ENCODE results near the gene POLR2L. TPM values are rescaled to one million over a fixed set of nuclear protein-coding genes. Genes with fewer than 3 reads are reported as not detected.

POLR2L gene
- total and polyA plus RNA-seq, 2 of the 13 experiments (the other 11 are each of a cell fraction or from before 2014, with no cell fraction given) = 104 to 114 TPM

DNA sequence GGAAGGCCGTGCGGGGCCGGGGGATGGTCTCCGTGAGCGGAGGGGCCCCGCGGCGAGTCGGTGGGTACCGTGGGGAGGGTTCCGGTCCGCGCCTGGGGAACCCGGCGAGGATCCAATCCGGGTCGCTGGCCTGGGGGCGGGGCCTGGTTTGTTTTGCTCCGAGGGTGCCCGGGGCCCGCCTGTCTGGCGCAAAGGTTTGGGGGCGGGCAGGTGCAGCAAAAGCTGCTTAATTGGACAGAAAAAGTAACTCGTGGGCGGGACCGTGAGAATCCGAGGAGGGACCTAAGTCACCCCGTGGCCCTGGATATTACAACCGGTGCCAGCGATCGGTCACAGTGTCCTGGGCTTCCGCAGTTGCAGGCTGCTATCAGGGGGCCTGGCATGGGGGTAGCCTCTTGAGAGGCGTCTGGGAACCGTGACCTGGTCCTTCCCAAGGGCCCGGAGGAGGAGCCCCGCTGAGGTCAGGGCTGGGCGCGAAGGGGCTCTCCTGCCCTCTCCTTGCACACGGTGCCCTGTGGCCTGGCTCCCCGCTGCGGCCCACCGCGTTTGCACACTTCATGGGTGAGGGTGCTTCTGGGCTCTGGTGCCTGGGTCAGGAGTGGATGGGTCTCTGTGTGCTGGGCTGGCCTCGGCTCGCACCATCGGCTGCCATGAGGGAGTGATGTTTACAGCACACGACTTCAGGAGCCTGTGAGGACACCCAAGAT is 22.2 kb downstream of the POLR2L start (continued):
- TF ChIP-seq ZSCAN12 (CRISPR knock-in tag; IDR thresholded peaks at IDR 0.05) (no peak), ZNF230 (CRISPR knock-in tag; IDR thresholded peaks at IDR 0.05) (no peak), FOXP1 (IDR thresholded peaks at IDR 0.05) (no peak), FOXP1 (CRISPR knock-in tag; IDR thresholded peaks at IDR 0.05) (no peak), KLF16 (CRISPR knock-in tag; IDR thresholded peaks at IDR 0.05) (0 out of 4 replicates have a peak, but pooled peaks of 1 of the 2 experiments have one; percentile 28), ZNF550 (CRISPR knock-in tag; IDR thresholded peaks at IDR 0.05; ENCODE audit: borderline replicate concordance) (no peak), POLR2AphosphoS5 (IDR thresholded peaks at IDR 0.05; ENCODE audit: low read depth, low read length) (peak; percentile 45; the same call in 1 of the 2 replicates), NFYB (CRISPR knock-in tag; IDR thresholded peaks at IDR 0.05) (peak; percentile 70), HNRNPUL1 (IDR thresholded peaks at IDR 0.05; ENCODE audit: low read depth, low read length) (no peak), ZBTB7B (CRISPR knock-in tag; IDR thresholded peaks at IDR 0.05) (peak; percentile 9; the same call in 1 of the 2 replicates), ZNF569 (CRISPR knock-in tag; IDR thresholded peaks at IDR 0.05; ENCODE audit: borderline replicate concordance) (no peak), MAFF (IDR thresholded peaks at IDR 0.05; ENCODE audit: low read depth, low read length) (no peak), ZNF644 (CRISPR knock-in tag; IDR thresholded peaks at IDR 0.05; ENCODE audit: low read depth) (no peak), NBN (conservative IDR thresholded peaks at IDR 0.05) (no peak), PAWR (CRISPR knock-in tag; IDR thresholded peaks at IDR 0.05; ENCODE audit: borderline replicate concordance) (no peak), RBM39 (IDR thresholded peaks at IDR 0.05; ENCODE audit: low read depth, low read length, poor library complexity, severe bottlenecking) (no peak), RAD51 (IDR thresholded peaks at IDR 0.05; ENCODE audit: borderline replicate concordance) (no peak)
- TF ChIP-seq, protein P1, sequence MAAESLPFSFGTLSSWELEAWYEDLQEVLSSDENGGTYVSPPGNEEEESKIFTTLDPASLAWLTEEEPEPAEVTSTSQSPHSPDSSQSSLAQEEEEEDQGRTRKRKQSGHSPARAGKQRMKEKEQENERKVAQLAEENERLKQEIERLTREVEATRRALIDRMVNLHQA (CRISPR knock-in tag; IDR thresholded peaks at IDR 0.05) = no peak
- TF ChIP-seq, protein P2, sequence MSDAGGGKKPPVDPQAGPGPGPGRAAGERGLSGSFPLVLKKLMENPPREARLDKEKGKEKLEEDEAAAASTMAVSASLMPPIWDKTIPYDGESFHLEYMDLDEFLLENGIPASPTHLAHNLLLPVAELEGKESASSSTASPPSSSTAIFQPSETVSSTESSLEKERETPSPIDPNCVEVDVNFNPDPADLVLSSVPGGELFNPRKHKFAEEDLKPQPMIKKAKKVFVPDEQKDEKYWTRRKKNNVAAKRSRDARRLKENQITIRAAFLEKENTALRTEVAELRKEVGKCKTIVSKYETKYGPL (CRISPR knock-in tag; IDR thresholded peaks at IDR 0.05) = no peak
- TF ChIP-seq, protein P3, sequence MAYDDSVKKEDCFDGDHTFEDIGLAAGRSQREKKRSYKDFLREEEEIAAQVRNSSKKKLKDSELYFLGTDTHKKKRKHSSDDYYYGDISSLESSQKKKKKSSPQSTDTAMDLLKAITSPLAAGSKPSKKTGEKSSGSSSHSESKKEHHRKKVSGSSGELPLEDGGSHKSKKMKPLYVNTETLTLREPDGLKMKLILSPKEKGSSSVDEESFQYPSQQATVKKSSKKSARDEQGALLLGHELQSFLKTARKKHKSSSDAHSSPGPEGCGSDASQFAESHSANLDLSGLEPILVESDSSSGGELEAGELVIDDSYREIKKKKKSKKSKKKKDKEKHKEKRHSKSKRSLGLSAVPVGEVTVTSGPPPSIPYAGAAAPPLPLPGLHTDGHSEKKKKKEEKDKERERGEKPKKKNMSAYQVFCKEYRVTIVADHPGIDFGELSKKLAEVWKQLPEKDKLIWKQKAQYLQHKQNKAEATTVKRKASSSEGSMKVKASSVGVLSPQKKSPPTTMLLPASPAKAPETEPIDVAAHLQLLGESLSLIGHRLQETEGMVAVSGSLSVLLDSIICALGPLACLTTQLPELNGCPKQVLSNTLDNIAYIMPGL (CRISPR knock-in tag; IDR thresholded peaks at IDR 0.05; ENCODE audit: borderline replicate concordance in 1 of 2, low read depth in 1 of 2) = no peak; a peak in 1 of 4 replicates
- TF ChIP-seq, protein P4, sequence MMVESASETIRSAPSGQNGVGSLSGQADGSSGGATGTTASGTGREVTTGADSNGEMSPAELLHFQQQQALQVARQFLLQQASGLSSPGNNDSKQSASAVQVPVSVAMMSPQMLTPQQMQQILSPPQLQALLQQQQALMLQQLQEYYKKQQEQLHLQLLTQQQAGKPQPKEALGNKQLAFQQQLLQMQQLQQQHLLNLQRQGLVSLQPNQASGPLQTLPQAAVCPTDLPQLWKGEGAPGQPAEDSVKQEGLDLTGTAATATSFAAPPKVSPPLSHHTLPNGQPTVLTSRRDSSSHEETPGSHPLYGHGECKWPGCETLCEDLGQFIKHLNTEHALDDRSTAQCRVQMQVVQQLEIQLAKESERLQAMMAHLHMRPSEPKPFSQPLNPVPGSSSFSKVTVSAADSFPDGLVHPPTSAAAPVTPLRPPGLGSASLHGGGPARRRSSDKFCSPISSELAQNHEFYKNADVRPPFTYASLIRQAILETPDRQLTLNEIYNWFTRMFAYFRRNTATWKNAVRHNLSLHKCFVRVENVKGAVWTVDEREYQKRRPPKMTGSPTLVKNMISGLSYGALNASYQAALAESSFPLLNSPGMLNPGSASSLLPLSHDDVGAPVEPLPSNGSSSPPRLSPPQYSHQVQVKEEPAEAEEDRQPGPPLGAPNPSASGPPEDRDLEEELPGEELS (CRISPR knock-in tag; IDR thresholded peaks at IDR 0.05) = no peak
- TF ChIP-seq, protein P5, sequence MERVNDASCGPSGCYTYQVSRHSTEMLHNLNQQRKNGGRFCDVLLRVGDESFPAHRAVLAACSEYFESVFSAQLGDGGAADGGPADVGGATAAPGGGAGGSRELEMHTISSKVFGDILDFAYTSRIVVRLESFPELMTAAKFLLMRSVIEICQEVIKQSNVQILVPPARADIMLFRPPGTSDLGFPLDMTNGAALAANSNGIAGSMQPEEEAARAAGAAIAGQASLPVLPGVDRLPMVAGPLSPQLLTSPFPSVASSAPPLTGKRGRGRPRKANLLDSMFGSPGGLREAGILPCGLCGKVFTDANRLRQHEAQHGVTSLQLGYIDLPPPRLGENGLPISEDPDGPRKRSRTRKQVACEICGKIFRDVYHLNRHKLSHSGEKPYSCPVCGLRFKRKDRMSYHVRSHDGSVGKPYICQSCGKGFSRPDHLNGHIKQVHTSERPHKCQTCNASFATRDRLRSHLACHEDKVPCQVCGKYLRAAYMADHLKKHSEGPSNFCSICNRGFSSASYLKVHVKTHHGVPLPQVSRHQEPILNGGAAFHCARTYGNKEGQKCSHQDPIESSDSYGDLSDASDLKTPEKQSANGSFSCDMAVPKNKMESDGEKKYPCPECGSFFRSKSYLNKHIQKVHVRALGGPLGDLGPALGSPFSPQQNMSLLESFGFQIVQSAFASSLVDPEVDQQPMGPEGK (CRISPR knock-in tag; IDR thresholded peaks at IDR 0.05) = peak; percentile 51
- TF ChIP-seq, protein P6, sequence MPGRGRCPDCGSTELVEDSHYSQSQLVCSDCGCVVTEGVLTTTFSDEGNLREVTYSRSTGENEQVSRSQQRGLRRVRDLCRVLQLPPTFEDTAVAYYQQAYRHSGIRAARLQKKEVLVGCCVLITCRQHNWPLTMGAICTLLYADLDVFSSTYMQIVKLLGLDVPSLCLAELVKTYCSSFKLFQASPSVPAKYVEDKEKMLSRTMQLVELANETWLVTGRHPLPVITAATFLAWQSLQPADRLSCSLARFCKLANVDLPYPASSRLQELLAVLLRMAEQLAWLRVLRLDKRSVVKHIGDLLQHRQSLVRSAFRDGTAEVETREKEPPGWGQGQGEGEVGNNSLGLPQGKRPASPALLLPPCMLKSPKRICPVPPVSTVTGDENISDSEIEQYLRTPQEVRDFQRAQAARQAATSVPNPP (CRISPR knock-in tag; IDR thresholded peaks at IDR 0.05) = no peak
